ENCODE results near the gene NKRF.

The NKRF gene

DNA sequence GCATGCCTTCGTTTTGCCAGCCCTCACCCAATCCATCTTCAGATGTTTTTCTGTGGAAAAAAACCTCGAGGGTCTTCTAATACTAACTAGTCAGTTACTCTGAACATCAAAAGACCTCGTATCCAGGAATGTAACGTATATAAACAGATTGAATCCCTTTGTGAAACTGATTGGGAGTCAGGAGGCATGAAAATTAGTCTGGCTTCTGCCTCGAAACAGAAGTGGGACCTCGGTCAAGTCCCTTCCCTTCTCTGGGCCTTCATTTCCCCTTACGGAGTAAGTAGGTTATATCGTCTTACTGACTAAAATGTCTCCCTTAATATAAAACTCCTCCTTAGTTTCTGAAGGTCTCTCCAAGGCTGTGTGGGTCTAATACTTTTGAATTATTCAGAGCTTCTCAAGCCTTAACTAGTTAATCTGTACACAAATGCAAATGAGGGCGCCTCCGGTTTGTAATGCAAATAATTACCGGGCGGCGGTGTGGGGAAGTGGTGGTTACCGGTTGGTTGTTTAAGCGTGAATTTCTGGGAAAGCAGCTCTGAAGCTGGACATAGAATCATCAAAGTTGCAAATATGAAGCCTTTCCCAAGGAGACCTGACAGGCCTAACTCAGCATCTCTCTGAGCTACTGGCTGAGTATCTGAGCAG, 11.4 kb upstream of the NKRF start:
- DNase-seq (ENCODE audit: low read depth), result no peak
- TF ChIP-seq, protein P1, sequence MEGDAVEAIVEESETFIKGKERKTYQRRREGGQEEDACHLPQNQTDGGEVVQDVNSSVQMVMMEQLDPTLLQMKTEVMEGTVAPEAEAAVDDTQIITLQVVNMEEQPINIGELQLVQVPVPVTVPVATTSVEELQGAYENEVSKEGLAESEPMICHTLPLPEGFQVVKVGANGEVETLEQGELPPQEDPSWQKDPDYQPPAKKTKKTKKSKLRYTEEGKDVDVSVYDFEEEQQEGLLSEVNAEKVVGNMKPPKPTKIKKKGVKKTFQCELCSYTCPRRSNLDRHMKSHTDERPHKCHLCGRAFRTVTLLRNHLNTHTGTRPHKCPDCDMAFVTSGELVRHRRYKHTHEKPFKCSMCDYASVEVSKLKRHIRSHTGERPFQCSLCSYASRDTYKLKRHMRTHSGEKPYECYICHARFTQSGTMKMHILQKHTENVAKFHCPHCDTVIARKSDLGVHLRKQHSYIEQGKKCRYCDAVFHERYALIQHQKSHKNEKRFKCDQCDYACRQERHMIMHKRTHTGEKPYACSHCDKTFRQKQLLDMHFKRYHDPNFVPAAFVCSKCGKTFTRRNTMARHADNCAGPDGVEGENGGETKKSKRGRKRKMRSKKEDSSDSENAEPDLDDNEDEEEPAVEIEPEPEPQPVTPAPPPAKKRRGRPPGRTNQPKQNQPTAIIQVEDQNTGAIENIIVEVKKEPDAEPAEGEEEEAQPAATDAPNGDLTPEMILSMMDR (IDR thresholded peaks at IDR 0.05; ENCODE audit: low read length, missing control alignments), result no peak
- no peak overlapping the region for H3K4me3 ChIP-seq (replicated peaks; ENCODE audit: low read depth, low read length)

DNA sequence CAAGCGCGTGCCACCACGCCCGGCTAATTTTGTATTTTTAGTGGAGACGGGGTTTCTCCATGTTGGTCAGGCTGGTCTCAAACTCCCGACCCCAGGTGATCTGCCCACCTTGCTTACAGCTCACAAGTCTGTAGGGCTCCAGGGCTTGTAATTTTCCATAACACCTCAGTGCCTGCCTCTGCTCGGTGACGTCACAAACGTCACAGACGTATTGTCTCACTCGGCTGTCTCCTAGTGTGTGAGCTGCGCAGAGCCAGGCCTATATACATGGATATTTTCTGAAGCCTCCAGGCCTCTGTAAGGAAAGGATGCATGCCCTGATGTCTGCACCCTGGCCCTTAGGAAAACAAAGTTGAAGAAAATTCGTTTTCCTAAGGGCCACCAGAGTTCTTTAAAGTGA, 8.6 kb upstream of the NKRF start:
- no peak for DNase-seq (ENCODE audit: low read depth)
- TF ChIP-seq, protein P1 (IDR thresholded peaks at IDR 0.05; ENCODE audit: low read length, missing control alignments), result no peak

DNA sequence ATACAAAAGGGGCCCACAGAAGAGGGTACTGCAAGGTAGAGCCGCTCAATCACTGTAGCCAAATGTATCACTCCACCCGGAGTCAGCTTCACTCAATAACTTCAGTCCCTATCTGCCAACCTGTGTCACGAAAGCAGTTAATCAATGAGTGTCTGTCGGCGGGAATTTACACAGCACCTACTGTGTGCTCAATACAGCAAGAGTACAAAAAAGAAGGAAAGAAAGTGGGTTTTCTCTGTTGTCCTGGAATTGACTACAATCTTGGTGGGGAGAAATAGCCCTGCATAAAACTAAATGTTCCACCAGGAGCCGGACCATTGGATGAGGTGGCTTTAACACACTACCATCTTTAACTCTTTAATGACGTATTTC, 780 bp upstream of the NKRF start:
- TF ChIP-seq, protein P1 (IDR thresholded peaks at IDR 0.05; ENCODE audit: low read length, missing control alignments), result no peak
- H3K4me3 ChIP-seq (replicated peaks; ENCODE audit: low read depth, low read length), result peak overlapping the region; percentile 81
- DNase-seq (ENCODE audit: low read depth), result no peak

More for the DNA sequence above, 8.6 kb upstream of the NKRF start:
- H3K4me3 ChIP-seq (replicated peaks; ENCODE audit: low read depth, low read length), result no peak overlapping the region

DNA sequence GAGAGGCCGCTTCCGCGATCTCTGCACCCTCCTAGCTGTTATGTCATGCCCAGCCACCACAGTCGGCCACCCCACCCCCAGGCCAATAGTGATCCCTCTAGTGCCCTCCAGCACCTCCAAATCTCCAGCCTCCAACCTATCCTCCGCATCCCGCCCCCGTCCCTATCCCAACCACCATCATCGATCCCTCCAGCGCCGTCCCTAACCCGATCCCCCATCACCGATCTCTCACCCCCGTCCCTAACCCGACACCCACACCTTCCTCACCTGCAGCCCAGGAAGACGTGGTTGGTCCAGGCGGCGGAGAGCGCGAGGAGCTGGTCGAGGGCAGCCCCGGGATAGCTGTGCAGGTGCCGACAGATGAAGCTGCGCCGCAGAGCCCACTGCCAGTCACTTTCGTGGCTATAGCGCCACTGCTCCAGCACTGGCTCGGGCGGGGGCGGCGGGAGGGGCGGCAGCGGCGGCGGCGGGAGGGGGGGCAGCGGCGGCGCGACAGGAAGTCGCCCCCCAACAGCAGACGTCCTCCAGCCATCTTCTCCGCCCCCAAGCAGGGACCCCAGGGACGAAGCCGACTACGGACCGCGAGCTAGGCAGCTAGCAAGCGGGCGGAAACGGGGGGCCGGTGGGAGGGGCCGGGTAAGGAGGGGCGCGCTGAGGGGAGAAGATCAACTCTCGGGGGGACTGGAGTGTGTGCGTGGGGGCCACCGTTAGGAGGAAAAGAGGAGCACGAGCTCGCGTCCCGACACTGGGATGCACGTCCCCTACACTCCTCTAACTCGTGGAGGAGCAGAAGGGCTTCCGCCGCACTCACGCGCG, 552 bp downstream of the NKRF start:
- H3K4me3 ChIP-seq (replicated peaks; ENCODE audit: low read depth, low read length), result peak overlapping the region; percentile 81
- DNase-seq (ENCODE audit: low read depth), result no peak
- TF ChIP-seq, protein P1 (IDR thresholded peaks at IDR 0.05; ENCODE audit: low read length, missing control alignments), result no peak

DNA sequence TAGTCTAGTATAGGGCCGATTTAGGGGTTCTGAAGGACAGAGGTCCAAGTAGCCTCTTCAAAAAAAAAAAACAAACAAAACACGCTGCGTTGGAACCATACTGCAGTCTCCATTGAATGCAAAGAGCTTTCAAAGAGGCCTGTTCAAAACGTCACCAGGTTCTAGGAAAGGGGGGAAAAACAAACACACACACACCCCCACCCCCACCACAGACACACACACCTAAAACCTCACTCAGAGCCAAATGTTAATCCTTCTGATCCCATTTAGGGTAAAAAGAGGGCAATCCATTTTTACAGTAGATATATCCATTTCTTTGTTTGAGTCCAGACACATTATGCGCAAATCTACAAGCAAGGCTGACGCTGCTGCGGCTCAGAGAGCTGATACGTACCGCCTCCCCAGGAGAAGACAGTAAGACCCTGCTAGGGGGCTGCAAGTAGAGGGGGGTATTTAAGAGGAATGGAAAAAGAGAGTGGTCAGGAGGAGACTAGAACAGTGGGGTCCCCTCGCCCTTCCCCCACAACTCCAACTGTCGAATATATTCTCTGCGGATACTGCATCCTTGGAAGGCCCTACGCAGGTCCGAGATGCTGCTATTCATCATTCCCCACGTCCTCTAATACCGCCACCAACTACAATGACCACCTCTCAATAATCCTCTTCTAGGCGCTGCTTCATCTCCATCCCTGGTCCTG, 1.3 kb downstream of the NKRF start:
- TF ChIP-seq, protein P1 (IDR thresholded peaks at IDR 0.05; ENCODE audit: low read length, missing control alignments), result no peak
- no peak for DNase-seq (ENCODE audit: low read depth)
- H3K4me3 ChIP-seq (replicated peaks; ENCODE audit: low read depth, low read length), result peak overlapping the region; percentile 81

DNA sequence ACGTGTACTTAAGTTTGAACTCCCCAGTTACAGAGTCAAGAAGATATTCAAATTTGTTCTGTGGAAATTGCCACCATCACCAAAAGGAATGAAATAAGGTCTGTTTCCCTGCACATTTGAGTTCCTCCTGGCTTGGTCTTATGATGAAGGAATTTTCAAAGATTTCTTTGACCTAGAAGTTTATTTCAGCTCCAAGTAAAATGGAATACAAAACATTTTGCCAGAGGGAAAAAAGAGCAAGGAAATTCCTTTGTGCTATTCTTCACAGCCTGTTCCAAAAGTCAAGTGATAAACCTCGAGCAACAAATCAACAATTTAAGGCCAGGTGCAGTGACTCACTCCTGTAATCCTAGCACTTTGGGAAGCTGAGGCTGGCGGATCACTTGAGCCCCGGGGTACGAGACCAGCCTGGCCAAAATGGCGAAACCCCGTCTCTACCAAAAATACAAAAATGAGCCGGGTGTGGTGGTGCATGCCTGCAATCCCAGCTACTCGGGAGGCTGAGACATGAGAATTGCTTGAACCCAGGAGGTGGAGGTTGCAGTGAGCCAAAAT, 3.4 kb downstream of the NKRF start:
- TF ChIP-seq, protein P1 (IDR thresholded peaks at IDR 0.05; ENCODE audit: low read length, missing control alignments), result no peak
- no peak for DNase-seq (ENCODE audit: low read depth)
- H3K4me3 ChIP-seq (replicated peaks; ENCODE audit: low read depth, low read length), result no peak overlapping the region
